ENCODE data around the gene ATG10.

Gene ATG10

DNA sequence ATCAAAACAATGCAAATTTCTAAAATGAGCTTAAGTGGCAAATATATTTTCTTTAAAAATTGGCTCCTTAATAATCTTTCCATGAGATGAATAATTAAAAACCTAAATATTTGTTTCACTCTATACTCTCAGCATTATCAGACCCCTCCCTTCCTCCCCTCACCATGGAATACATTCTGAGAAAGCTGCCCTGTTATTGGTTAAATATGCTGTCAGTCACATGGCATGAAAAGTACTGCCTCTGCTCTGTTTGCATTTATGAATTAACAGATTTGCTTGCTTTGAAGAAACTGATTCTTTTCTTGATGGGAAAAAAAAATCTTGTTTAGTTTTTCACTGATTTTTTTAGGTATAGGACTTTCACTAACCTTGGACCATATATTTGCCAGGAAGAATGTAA, 323.3 kb downstream of the ATG10 start:
- TF ChIP-seq YY1 (IDR thresholded peaks at IDR 0.05; ENCODE audit: low read depth) (no peak), CREB1 (IDR thresholded peaks at IDR 0.05; ENCODE audit: low read depth) (no peak), NFIC (IDR thresholded peaks at IDR 0.05) (no peak), EGR1 (IDR thresholded peaks at IDR 0.05) (no peak), USF1 (IDR thresholded peaks at IDR 0.05) (no peak)
- TF ChIP-seq, protein P1, sequence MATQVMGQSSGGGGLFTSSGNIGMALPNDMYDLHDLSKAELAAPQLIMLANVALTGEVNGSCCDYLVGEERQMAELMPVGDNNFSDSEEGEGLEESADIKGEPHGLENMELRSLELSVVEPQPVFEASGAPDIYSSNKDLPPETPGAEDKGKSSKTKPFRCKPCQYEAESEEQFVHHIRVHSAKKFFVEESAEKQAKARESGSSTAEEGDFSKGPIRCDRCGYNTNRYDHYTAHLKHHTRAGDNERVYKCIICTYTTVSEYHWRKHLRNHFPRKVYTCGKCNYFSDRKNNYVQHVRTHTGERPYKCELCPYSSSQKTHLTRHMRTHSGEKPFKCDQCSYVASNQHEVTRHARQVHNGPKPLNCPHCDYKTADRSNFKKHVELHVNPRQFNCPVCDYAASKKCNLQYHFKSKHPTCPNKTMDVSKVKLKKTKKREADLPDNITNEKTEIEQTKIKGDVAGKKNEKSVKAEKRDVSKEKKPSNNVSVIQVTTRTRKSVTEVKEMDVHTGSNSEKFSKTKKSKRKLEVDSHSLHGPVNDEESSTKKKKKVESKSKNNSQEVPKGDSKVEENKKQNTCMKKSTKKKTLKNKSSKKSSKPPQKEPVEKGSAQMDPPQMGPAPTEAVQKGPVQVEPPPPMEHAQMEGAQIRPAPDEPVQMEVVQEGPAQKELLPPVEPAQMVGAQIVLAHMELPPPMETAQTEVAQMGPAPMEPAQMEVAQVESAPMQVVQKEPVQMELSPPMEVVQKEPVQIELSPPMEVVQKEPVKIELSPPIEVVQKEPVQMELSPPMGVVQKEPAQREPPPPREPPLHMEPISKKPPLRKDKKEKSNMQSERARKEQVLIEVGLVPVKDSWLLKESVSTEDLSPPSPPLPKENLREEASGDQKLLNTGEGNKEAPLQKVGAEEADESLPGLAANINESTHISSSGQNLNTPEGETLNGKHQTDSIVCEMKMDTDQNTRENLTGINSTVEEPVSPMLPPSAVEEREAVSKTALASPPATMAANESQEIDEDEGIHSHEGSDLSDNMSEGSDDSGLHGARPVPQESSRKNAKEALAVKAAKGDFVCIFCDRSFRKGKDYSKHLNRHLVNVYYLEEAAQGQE (IDR thresholded peaks at IDR 0.05; ENCODE audit: low read depth) = no peak

DNA sequence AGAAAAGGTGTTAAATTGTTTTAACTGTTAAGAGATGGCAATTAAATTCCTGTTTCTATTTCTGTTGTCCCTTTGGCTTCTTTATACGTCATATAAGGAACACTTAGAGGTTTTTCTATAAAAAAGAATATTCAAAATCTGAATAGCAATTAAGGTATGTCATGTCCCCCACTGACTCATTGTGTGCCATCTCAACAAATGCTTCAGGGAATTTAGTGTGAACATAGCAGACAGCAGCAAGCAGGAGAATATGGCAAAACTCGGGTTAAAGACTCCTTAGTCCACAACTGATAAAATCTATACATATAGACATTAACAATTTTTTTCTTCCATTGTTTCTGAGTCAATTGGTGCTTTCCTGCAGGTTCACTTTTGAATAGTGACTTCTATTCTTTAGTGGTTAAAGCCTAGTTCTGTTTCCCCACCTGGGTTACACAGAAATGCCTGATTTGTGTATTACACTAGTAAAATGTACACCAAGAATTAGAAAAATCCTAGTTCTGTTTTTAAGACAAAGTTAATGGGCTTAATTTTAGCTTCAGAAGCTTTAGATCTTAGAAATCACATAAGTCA, 324.2 kb downstream of the ATG10 start:
- TF ChIP-seq, protein P1 (IDR thresholded peaks at IDR 0.05; ENCODE audit: low read depth) = no peak
- TF ChIP-seq CREB1 (IDR thresholded peaks at IDR 0.05; ENCODE audit: low read depth) = no peak
- no peak for TF ChIP-seq RAD21 (IDR thresholded peaks at IDR 0.05; ENCODE audit: low read depth)
- no peak for TF ChIP-seq FOXM1 (IDR thresholded peaks at IDR 0.05; ENCODE audit: borderline replicate concordance, low read depth)
- no peak for TF ChIP-seq CEBPB (IDR thresholded peaks at IDR 0.05)
- TF ChIP-seq TCF12 (IDR thresholded peaks at IDR 0.05; ENCODE audit: low read depth) = no peak
- no peak for TF ChIP-seq TEAD4 (IDR thresholded peaks at IDR 0.05)
- TF ChIP-seq TAF1 (IDR thresholded peaks at IDR 0.05; ENCODE audit: low read depth) = no peak
- TF ChIP-seq, protein P2, sequence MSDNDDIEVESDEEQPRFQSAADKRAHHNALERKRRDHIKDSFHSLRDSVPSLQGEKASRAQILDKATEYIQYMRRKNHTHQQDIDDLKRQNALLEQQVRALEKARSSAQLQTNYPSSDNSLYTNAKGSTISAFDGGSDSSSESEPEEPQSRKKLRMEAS (IDR thresholded peaks at IDR 0.05) = no peak
- no peak for TF ChIP-seq EP300 (IDR thresholded peaks at IDR 0.05; ENCODE audit: borderline replicate concordance)
- no peak for TF ChIP-seq ZBTB7A (IDR thresholded peaks at IDR 0.05; ENCODE audit: low read depth)
- no peak for TF ChIP-seq NFIC (IDR thresholded peaks at IDR 0.05)
- TF ChIP-seq YY1 (IDR thresholded peaks at IDR 0.05; ENCODE audit: low read depth) = no peak

- no peak for TF ChIP-seq EGR1 (IDR thresholded peaks at IDR 0.05)
- no peak for TF ChIP-seq CREB1 (IDR thresholded peaks at IDR 0.05; ENCODE audit: low read depth)
These were observed 325.1 kb downstream of the ATG10 start for GRCh38 chr5:82296929-82297328.

- TF ChIP-seq TAF1 (IDR thresholded peaks at IDR 0.05; ENCODE audit: low read depth) (no peak), TCF12 (IDR thresholded peaks at IDR 0.05; ENCODE audit: low read depth) (no peak), ZBTB7A (IDR thresholded peaks at IDR 0.05; ENCODE audit: low read depth) (no peak), EGR1 (IDR thresholded peaks at IDR 0.05) (no peak)
- TF ChIP-seq, protein P1 (IDR thresholded peaks at IDR 0.05; ENCODE audit: low read depth) = no peak
These were observed 325.9 kb downstream of the ATG10 start for GRCh38 chr5:82297711-82298110.

GRCh38 chr5:82298668-82299067, 326.8 kb downstream of the ATG10 start:
- TF ChIP-seq TAF1 (IDR thresholded peaks at IDR 0.05; ENCODE audit: low read depth) = no peak

DNA sequence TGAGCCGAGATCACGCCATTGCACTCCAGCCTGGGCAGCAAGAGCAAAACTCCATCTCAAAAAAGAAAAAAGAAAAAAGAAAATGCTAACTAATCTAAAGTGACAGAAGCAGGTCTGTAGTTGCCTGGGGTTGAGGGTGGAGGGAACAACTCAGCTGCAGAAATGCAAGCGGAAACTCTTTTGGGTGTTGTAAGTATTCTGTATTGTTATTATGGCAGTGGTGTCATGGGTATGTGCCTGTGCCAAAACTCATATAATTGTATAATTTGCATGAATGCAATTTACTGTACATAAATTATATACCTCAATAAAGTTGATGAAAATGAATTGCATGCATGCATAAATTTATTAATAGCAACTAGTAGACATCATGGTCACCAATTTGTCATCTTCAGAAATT, 329.4 kb downstream of the ATG10 start:
- no peak for TF ChIP-seq FOXM1 (IDR thresholded peaks at IDR 0.05; ENCODE audit: borderline replicate concordance, low read depth)
- TF ChIP-seq YY1 (IDR thresholded peaks at IDR 0.05; ENCODE audit: low read depth) = no peak
- TF ChIP-seq, protein P1 (IDR thresholded peaks at IDR 0.05; ENCODE audit: low read depth) = no peak
